A549 treated with ZK216348 at 1 μM for 4 hours (cell line): ENCODE measurements around the gene COL17A1. TPM values are rescaled to one million over a fixed set of nuclear protein-coding genes. Genes with fewer than 3 reads are reported as not detected.

Experiments
- total RNA-seq: library from RNA; stranded (reverse); fragments of 200-300 nt; extraction: Qiagen RNA extraction; gene quantifications from 5 replicates; pipeline ENCODE4 v1.2.3, GENCODE V29; 2022; ENCODE audit warnings: low read depth

The COL17A1 gene
- 1.6 to 2.2 TPM (median 1.9 TPM) in 5 replicates for total RNA-seq

DNA sequence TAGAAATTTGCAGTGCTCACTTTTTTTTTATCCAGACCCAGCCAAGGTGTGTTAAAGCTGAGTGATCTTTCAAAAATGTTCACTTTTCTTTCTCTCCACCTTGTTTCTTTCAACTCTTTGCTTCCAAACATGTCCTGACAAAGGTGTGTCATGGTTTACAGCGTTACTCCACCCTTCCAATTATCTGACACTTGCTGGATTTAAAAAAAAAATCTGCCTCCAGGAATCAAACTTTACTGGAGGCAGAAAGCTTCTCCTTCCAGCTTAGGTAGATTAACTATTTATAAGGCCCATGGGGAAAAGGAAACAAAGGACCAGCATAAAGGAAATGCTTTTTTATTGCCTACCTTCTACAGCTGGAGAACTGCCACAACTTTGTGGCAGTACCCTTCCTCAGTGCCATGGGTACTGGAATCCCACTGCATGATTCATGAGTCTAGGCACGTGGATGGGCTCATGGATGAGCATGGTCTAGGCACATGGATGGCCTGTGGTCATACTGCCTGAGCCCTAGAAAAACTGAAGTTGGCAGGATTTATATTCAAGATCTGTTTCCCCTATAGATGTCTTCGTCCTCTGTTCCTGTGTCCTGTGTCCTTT lies at the start of gene COL17A1:
TSS of gene COL17A1 (minus strand) at position 80 of the 600 bp plus-strand sequence. CDS start 5,207 bp downstream, outside the sequence.

DNA sequence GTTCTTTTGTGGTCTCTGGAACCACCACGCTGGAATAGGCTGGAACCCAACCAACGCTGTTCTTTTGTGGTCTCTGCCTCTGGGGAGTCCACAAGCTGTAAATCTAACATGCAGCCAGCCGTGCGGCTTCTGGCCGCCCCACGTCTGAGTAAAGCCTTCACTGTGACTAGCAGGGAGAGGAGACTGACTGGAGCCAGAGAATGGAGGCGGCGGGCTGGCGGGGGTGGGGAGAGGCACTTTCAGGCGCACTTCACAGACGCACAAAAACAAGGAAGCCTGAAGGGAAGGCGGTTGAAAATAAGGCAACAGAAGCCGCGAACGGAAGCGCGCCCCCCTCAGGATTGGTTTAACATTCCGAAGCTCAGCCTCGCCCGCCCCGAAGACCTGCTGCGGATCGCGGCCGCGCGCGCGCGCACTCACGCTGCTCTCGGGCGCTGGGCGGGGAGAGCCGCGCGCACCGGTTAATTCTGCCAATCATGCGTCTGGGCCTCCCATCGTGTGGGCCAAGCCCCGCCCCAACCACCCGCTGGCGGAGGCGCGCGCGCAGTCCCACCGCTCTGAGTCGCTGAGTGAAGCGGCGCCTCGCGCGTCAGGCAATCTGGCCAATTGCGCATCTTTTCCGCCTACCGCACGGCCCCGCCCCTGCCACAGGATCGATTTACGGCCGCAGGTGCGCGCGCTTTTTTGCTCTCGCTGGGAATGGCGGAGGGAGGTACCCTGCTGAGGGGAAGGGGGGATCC lies 36.0 kb upstream of the COL17A1 start, which contains the start of gene SFR1:
TSS of gene SFR1 (plus strand) at position 687 of the 740 bp plus-strand sequence. CDS start at position 700, 13 bp downstream.

Other genes starting within 250 kb of the COL17A1 start
- gene SH3PXD2A, start 230.3 kb downstream of the COL17A1 start, total RNA-seq: 0.97 to 2.3 TPM (median 1.6 TPM) in 5 replicates
- 19.1 to 22.3 TPM (median 19.4 TPM) in 5 replicates for gene STN1, start 167.7 kb downstream of the COL17A1 start, total RNA-seq
- 22.4 to 41.5 TPM (median 34.2 TPM) in 5 replicates for gene SLK, start 118.7 kb downstream of the COL17A1 start, total RNA-seq
- gene SFR1, start 36.3 kb upstream of the COL17A1 start, total RNA-seq: 12.6 to 27.0 TPM (median 13.5 TPM) in 5 replicates
- 0.19 to 0.38 TPM (median 0.27 TPM) in 4 of 5 replicates, not detected in the other for gene CFAP43, start 146.5 kb upstream of the COL17A1 start, total RNA-seq
- 231 to 296 TPM (median 257 TPM) in 5 replicates for gene GSTO1, start 169.0 kb upstream of the COL17A1 start, total RNA-seq
- 2.1 to 2.7 TPM (median 2.3 TPM) in 5 replicates for gene GSTO2, start 183.3 kb upstream of the COL17A1 start, total RNA-seq